Activated B cell treated with CpG ODN at 0.5 μM for 24 hours (primary cell): ENCODE data around the gene BICDL1. TPM values are rescaled to one million over a fixed set of nuclear protein-coding genes. Genes with fewer than 3 reads are reported as not detected.

Source experiments
- ATAC-seq: fragments of 200-7000 bp; cut with Tn5 transposase; one replicate; pipeline ENCODE4 v1.10.0; 2021; ENCODE audit warnings: low read depth, mild to moderate bottlenecking, moderate library complexity
- CTCF ChIA-PET: fragments of 350-600 bp; sonication (Branson Sonifier 250); formaldehyde crosslinking; loops from one replicate; lab custom pipeline; 2021; ENCODE audit warnings: antibody characterized with exemption; lab: Charles Lee
- POLR2A ChIA-PET: fragments of 350-600 bp; sonication (Branson Sonifier 250); formaldehyde crosslinking; loops from one replicate; lab custom pipeline; 2021; ENCODE audit warnings: antibody characterized with exemption; lab: Charles Lee
- DNase-seq: peaks from one replicate; pipeline ENCODE4 v3.0.0; 2022
- H3K27ac Mint-ChIP-seq: one replicate; pipeline ENCODE4 v1.8.0; 2020; ENCODE audit warnings: mixed read lengths
- H3K27me3 Mint-ChIP-seq: one replicate; pipeline ENCODE4 v1.8.0; 2021; ENCODE audit warnings: mixed read lengths
- H3K36me3 Mint-ChIP-seq: one replicate; pipeline ENCODE4 v1.8.0; 2021; ENCODE audit warnings: low read depth, mixed read lengths
- H3K4me1 Mint-ChIP-seq: one replicate; pipeline ENCODE4 v1.8.0; 2021; ENCODE audit warnings: mixed read lengths
- H3K4me3 Mint-ChIP-seq: one replicate; pipeline ENCODE4 v1.8.0; 2020; ENCODE audit warnings: mild to moderate bottlenecking, mixed read lengths
- H3K9me3 Mint-ChIP-seq: one replicate; pipeline ENCODE4 v1.8.0; 2020; ENCODE audit warnings: mixed read lengths
- CTCF ChIP-seq: fragments of 200-600 bp; IDR thresholded peaks from one replicate; pipeline ENCODE4 v1.8.0; 2022; ENCODE audit warnings: antibody characterized with exemption, mild to moderate bottlenecking
- intact Hi-C: fragments of 100-400 bp; cut with micrococcal nuclease; formaldehyde crosslinking; loops from one replicate; pipeline ENCODE4 v1.15.1; 2024
- total RNA-seq: library from RNA; stranded (reverse); gene quantifications from 2 replicates; pipeline ENCODE4 v1.2.3, GENCODE V29; 2022

BICDL1 gene
- total RNA-seq, 1 donor from 2014 or later: 16.8 TPM

GRCh38 chr12:120078868-120079267, 89.8 kb downstream of the BICDL1 start:
- Mint-ChIP-seq H3K4me1 (peaks cover 8% of the 10 kb centered on the region), H3K4me3 (no peak overlapping the region), H3K9me3 (no peaks in the 10 kb centered on the region), H3K27me3 (no peaks in the 10 kb centered on the region), H3K27ac (no peak overlapping the region), H3K36me3 (peaks cover 2% of the 10 kb centered on the region)
- CTCF ChIA-PET: interaction anchor here (0.8 to 0.9 kb wide), 2 partner anchors 8 to 166 kb away, joined by 3 read pairs; no protein-coding TSS in a partner anchor
- no peak for DNase-seq
- TF ChIP-seq CTCF: no peak
- intact Hi-C loops: no loop called here
- POLR2A ChIA-PET: interaction anchor here (1.6 kb wide), 1 partner anchor 11 kb away, joined by 3 read pairs; no protein-coding TSS in a partner anchor
- no peak for ATAC-seq

GRCh38 chr12:120079411-120080400, 90.7 kb downstream of the BICDL1 start:
- ChIA-PET CTCF (no interaction called here), POLR2A (no interaction called here)
- TF ChIP-seq CTCF: no peak
- DNase-seq (no peak), ATAC-seq (no peak)
- Mint-ChIP-seq H3K4me3 (no peak overlapping the region), H3K27me3 (no peaks in the 10 kb centered on the region), H3K27ac (no peak overlapping the region), H3K9me3 (no peaks in the 10 kb centered on the region), H3K36me3 (peaks cover 2% of the 10 kb centered on the region), H3K4me1 (peaks cover 7% of the 10 kb centered on the region)
- intact Hi-C loops: no loop called here

- no peaks in the 10 kb centered on the region for H3K9me3 Mint-ChIP-seq
- ATAC-seq: no peak
- peaks cover 4% of the 10 kb centered on the region for H3K36me3 Mint-ChIP-seq
- H3K4me1 Mint-ChIP-seq: peaks cover under 1% of the 10 kb centered on the region
- POLR2A ChIA-PET: interaction anchor here (0.6 kb wide), 1 partner anchor 190 kb away, joined by 5 read pairs; no protein-coding TSS in a partner anchor
- no peak for TF ChIP-seq CTCF
- no peak overlapping the region for H3K4me3 Mint-ChIP-seq
- no peak overlapping the region for H3K27ac Mint-ChIP-seq
- CTCF ChIA-PET: no interaction called here
- intact Hi-C loops: no loop called here
- H3K27me3 Mint-ChIP-seq: no peaks in the 10 kb centered on the region
- DNase-seq: no peak
Measured at GRCh38 chr12:120081641-120082040, 92.6 kb downstream of the BICDL1 start.

- TF ChIP-seq CTCF: no peak
- no peaks in the 10 kb centered on the region for H3K27me3 Mint-ChIP-seq
- no peak for DNase-seq
- peaks cover 11% of the 10 kb centered on the region for H3K4me1 Mint-ChIP-seq
- H3K9me3 Mint-ChIP-seq: no peaks in the 10 kb centered on the region
- intact Hi-C loops: loop anchor here (2.0 to 5.0 kb wide), 4 partner anchors 147 to 419 kb away; partner anchors contain the start of genes CIT and PRKAB1
- ATAC-seq: no peak
- CTCF ChIA-PET: interaction anchor here (1.2 to 1.5 kb wide), 2 partner anchors 23 to 115 kb away, joined by 4 to 5 read pairs; partner anchors contain the start of gene RPLP0
- POLR2A ChIA-PET: interaction anchor here (1.2 to 2.0 kb wide), 7 partner anchors 25 to 206 kb away, joined by 3 to 27 read pairs (median 16); partner anchors contain the start of genes BICDL1, RAB35, RNU4-1 and RNU4-2
- H3K4me3 Mint-ChIP-seq: no peak overlapping the region
- no peak overlapping the region for H3K27ac Mint-ChIP-seq
- peaks cover 13% of the 10 kb centered on the region for H3K36me3 Mint-ChIP-seq
Measured at GRCh38 chr12:120085920-120086645, 97.0 kb downstream of the BICDL1 start.
